Measurements from ENCODE around the gene DCDC2.
"Not testable (repeated sequence)": the region's sequence is repeated elsewhere in the genome, so short reads cannot be mapped to it uniquely, and the experiment has no call there.

DCDC2 gene

GRCh38 chr6:24378473-24379097 is 20.7 kb upstream of the DCDC2 start:
- no peak for DNase-seq

GRCh38 chr6:24376871-24377270 is 19.0 kb upstream of the DCDC2 start:
- no peak for DNase-seq

- DNase-seq, result no peak
Measured at GRCh38 chr6:24374612-24375011, 16.8 kb upstream of the DCDC2 start.

- DNase-seq, result not testable (repeated sequence)
Measured at GRCh38 chr6:24365103-24365633, 7.3 kb upstream of the DCDC2 start.

GRCh38 chr6:24362363-24362762 is 4.5 kb upstream of the DCDC2 start:
- not testable (repeated sequence) for DNase-seq

GRCh38 chr6:24359640-24360454 is 2.0 kb upstream of the DCDC2 start:
- peak; percentile 80 for DNase-seq

- no peak for DNase-seq
Measured at GRCh38 chr6:24358219-24358821, 461 bp upstream of the DCDC2 start.

- DNase-seq, result no peak
Measured at GRCh38 chr6:24356310-24356973, 1.4 kb downstream of the DCDC2 start.

GRCh38 chr6:24355393-24355792 is 2.5 kb downstream of the DCDC2 start:
- DNase-seq, result no peak

- DNase-seq, result no peak
Measured at GRCh38 chr6:24353861-24354260, 4.0 kb downstream of the DCDC2 start.

GRCh38 chr6:24352434-24352833 is 5.4 kb downstream of the DCDC2 start:
- DNase-seq, result no peak

- DNase-seq, result no peak
Measured at GRCh38 chr6:24344976-24345375, 12.9 kb downstream of the DCDC2 start.

- DNase-seq, result no peak
Measured at GRCh38 chr6:24340998-24341938, 16.6 kb downstream of the DCDC2 start.

GRCh38 chr6:24339932-24340331 is 17.9 kb downstream of the DCDC2 start:
- DNase-seq, result no peak

- no peak for DNase-seq
Measured at GRCh38 chr6:24334285-24334684, 23.6 kb downstream of the DCDC2 start.

GRCh38 chr6:24332317-24332716 is 25.5 kb downstream of the DCDC2 start:
- DNase-seq, result no peak

GRCh38 chr6:24330137-24330732 is 27.6 kb downstream of the DCDC2 start:
- DNase-seq, result no peak

- no peak for DNase-seq
Measured at GRCh38 chr6:24329451-24329850, 28.4 kb downstream of the DCDC2 start.

GRCh38 chr6:24329022-24329421 is 28.8 kb downstream of the DCDC2 start:
- DNase-seq, result no peak

GRCh38 chr6:24327756-24328155 is 30.1 kb downstream of the DCDC2 start:
- DNase-seq, result no peak

- DNase-seq, result no peak
Measured at GRCh38 chr6:24325978-24326377, 31.9 kb downstream of the DCDC2 start.

GRCh38 chr6:24324617-24325016 is 33.2 kb downstream of the DCDC2 start:
- DNase-seq, result no peak

Data from NCI-H1694 (cell line).